ENCODE data around the gene FAHD1. TPM values are rescaled to one million over a fixed set of nuclear protein-coding genes. Genes with fewer than 3 reads are reported as not detected.
A peak's percentile ranks its signal among the peaks of the same experiment; 100 is the strongest.

Gene FAHD1
- total and polyA plus RNA-seq, 9 of the 15 experiments (the other 6 are each of a cell fraction or from before 2014, with no cell fraction given): 2.2 to 20.9 (median 10.7) TPM

GRCh38 chr16:1817716-1818115, 9.3 kb upstream of the FAHD1 start:
- FAIRE-seq: no peak
- 88% methylated on average over 16 of the region's 17 CpGs for WGBS (ENCODE audit: insufficient coverage, low coverage, missing lambda C conversion rate)

GRCh38 chr16:1818204-1818872, 8.7 kb upstream of the FAHD1 start:
- BruUV-seq (replicated peaks): no TSS peak
- CTCF ChIA-PET (ENCODE audit: low intra/inter-chr PET ratio): no interaction called here

More at GRCh38 chr16:1817716-1818115, 9.3 kb upstream of the FAHD1 start:
- H3K4me1 ChIP-seq (replicated peaks in 1 of 2; ENCODE audit: control insufficient read depth in 2 of 2, insufficient read depth in 2 of 2, low read length in 2 of 2): peaks cover 0 to 49% of the 10 kb centered on the region in 2 experiments; a peak in 3 of 5 replicates
- no peaks in the 10 kb centered on the region for H3K27me3 ChIP-seq (ENCODE audit: control insufficient read depth in 2 of 2, insufficient read depth in 2 of 2, low read length in 2 of 2)
- DNase-seq (ENCODE audit: extremely low read depth in 1 of 4, low spot score in 3 of 4): no peak
- CTCF ChIA-PET (ENCODE audit: low intra/inter-chr PET ratio): no interaction called here
- no peaks in the 10 kb centered on the region for H4K20me1 ChIP-seq (replicated peaks; ENCODE audit: control insufficient read depth, insufficient read depth, low read length)
- H3K9me1 ChIP-seq (ENCODE audit: control insufficient read depth, insufficient read depth, low read length): no peaks in the 10 kb centered on the region
- no peak overlapping the region for H3K4me3 ChIP-seq
- POLR2A ChIA-PET: no interaction called here
- intact Hi-C loops (cut with micrococcal nuclease): no loop called here
- H3K36me3 ChIP-seq (ENCODE audit: control insufficient read depth, insufficient read depth, low read length): peaks cover 3% of the 10 kb centered on the region; the same call in 1 of the 3 replicates
- no peak overlapping the region for H2AFZ ChIP-seq (ENCODE audit: low read depth, low read length)
- no peak overlapping the region for H3K9ac ChIP-seq (ENCODE audit: insufficient read depth in 1 of 2, low read depth in 2 of 2, low read length in 2 of 2)
- no peaks in the 10 kb centered on the region for H3K9me3 ChIP-seq (replicated peaks; ENCODE audit: control insufficient read depth, insufficient read depth, low read depth, low read length)
- no peak for ATAC-seq
- H3K27ac ChIP-seq (ENCODE audit: extremely low read depth, low read depth, low read length): no peak overlapping the region
- TF ChIP-seq THAP7 (CRISPR knock-in tag; IDR thresholded peaks at IDR 0.05) (no peak), RBFOX2 (IDR thresholded peaks at IDR 0.05; ENCODE audit: low read depth, low read length) (0 out of 2 replicates have a peak, but pooled peaks have one; percentile 8)
- H3K4me2 ChIP-seq (ENCODE audit: insufficient read depth, low read length): no peak overlapping the region
- no TSS peak for BruUV-seq (replicated peaks)
- in situ Hi-C loops (cut with MboI): no loop called here
- H3K79me2 ChIP-seq (ENCODE audit: control insufficient read depth, insufficient read depth, low read length): no peaks in the 10 kb centered on the region

More at GRCh38 chr16:1818204-1818872, 8.7 kb upstream of the FAHD1 start:
- no peak overlapping the region for H2AFZ ChIP-seq (ENCODE audit: low read depth, low read length)
- WGBS (ENCODE audit: insufficient coverage, low coverage, missing lambda C conversion rate): 77% methylated on average over 19 of the region's 27 CpGs
- no peaks in the 10 kb centered on the region for H3K9me1 ChIP-seq (ENCODE audit: control insufficient read depth, insufficient read depth, low read length)
- peaks cover 0 to 49% of the 10 kb centered on the region in 2 experiments; a peak in 2 of 5 replicates for H3K4me1 ChIP-seq (replicated peaks in 1 of 2; ENCODE audit: control insufficient read depth in 2 of 2, insufficient read depth in 2 of 2, low read length in 2 of 2)
- H3K4me2 ChIP-seq (ENCODE audit: insufficient read depth, low read length): no peak overlapping the region
- intact Hi-C loops (cut with micrococcal nuclease): no loop called here
- H4K20me1 ChIP-seq (replicated peaks; ENCODE audit: control insufficient read depth, insufficient read depth, low read length): no peaks in the 10 kb centered on the region
- H3K27ac ChIP-seq (ENCODE audit: extremely low read depth, low read depth, low read length): no peak overlapping the region
- TF ChIP-seq ARHGAP35 (IDR thresholded peaks at IDR 0.05; ENCODE audit: partially characterized antibody): no peak
- no peak for TF ChIP-seq MTA3 (IDR thresholded peaks at IDR 0.05; ENCODE audit: borderline replicate concordance)
- TF ChIP-seq ZNF133 (CRISPR knock-in tag; IDR thresholded peaks at IDR 0.05): no peak
- no peak for TF ChIP-seq SAFB2 (IDR thresholded peaks at IDR 0.05; ENCODE audit: borderline replicate concordance, low read depth, low read length, severe bottlenecking)
- TF ChIP-seq, protein P1, sequence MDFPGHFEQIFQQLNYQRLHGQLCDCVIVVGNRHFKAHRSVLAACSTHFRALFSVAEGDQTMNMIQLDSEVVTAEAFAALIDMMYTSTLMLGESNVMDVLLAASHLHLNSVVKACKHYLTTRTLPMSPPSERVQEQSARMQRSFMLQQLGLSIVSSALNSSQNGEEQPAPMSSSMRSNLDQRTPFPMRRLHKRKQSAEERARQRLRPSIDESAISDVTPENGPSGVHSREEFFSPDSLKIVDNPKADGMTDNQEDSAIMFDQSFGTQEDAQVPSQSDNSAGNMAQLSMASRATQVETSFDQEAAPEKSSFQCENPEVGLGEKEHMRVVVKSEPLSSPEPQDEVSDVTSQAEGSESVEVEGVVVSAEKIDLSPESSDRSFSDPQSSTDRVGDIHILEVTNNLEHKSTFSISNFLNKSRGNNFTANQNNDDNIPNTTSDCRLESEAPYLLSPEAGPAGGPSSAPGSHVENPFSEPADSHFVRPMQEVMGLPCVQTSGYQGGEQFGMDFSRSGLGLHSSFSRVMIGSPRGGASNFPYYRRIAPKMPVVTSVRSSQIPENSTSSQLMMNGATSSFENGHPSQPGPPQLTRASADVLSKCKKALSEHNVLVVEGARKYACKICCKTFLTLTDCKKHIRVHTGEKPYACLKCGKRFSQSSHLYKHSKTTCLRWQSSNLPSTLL (IDR thresholded peaks at IDR 0.05): no peak
- peak; percentile 54; the same call in 1 of the 2 replicates for TF ChIP-seq POLR2G (IDR thresholded peaks at IDR 0.05; ENCODE audit: low read depth, low read length)
- no peak for TF ChIP-seq ZNF695 (CRISPR knock-in tag; IDR thresholded peaks at IDR 0.05)
- 0 out of 2 replicates have a peak, but pooled peaks have one; percentile 9 for TF ChIP-seq RBFOX2 (IDR thresholded peaks at IDR 0.05; ENCODE audit: low read depth, low read length)
- TF ChIP-seq KDM1A (IDR thresholded peaks at IDR 0.05): no peak
- peak overlapping the region in 1 of 2 experiments; percentile 13; a peak in 1 of 4 replicates for H3K9ac ChIP-seq (ENCODE audit: insufficient read depth in 1 of 2, low read depth in 2 of 2, low read length in 2 of 2)
- no peaks in the 10 kb centered on the region for H3K27me3 ChIP-seq (ENCODE audit: control insufficient read depth in 2 of 2, insufficient read depth in 2 of 2, low read length in 2 of 2)
- no peak overlapping the region for H3K4me3 ChIP-seq
- POLR2A ChIA-PET: no interaction called here
- DNase-seq (ENCODE audit: extremely low read depth in 1 of 4, low spot score in 3 of 4): no peak
- no peaks in the 10 kb centered on the region for H3K9me3 ChIP-seq (replicated peaks; ENCODE audit: control insufficient read depth, insufficient read depth, low read depth, low read length)
- in situ Hi-C loops (cut with MboI): no loop called here
- no peaks in the 10 kb centered on the region for H3K79me2 ChIP-seq (ENCODE audit: control insufficient read depth, insufficient read depth, low read length)
- peaks cover 3% of the 10 kb centered on the region; the same call in 1 of the 3 replicates for H3K36me3 ChIP-seq (ENCODE audit: control insufficient read depth, insufficient read depth, low read length)
- no peak for ATAC-seq
- no peak for FAIRE-seq

Data from K562 (cell line).